Heart right ventricle (tissue), 16 donors: Measurements from ENCODE around the gene METTL21C. TPM values are rescaled to one million over a fixed set of nuclear protein-coding genes. Genes with fewer than 3 reads are reported as not detected.

Experiments used
- ATAC-seq, 8 donors: fragments of 200-7000 bp; cut with Tn5 transposase; one replicate each; pipeline ENCODE4 v1.9.1; 2020; ENCODE audit warnings: mild to moderate bottlenecking in 8 of 8, moderate library complexity in 8 of 8, moderate number of reproducible peaks in 1 of 8
- DNase-seq, 2 donors: peaks; one replicate each; pipeline ENCODE4 v3.0.0-alpha.2; 2020
- H3K27ac ChIP-seq, 10 donors: fragments of 200-600 bp; sonication (generic) in 2 of 10; one replicate each; pipeline versions ENCODE4 v1.5.0 to v1.8.0; 2020 to 2022; ENCODE audit warnings: mild to moderate bottlenecking in 3 of 10
- H3K27me3 ChIP-seq, 7 donors: fragments of 200-600 bp; one replicate each; pipeline ENCODE4 v1.8.0; 2021 to 2022; ENCODE audit warnings: mild to moderate bottlenecking in 2 of 7
- H3K36me3 ChIP-seq, 9 donors: fragments of 200-600 bp; sonication (generic) in 1 of 9; one replicate each; pipeline versions ENCODE4 v1.5.0 to v1.8.0; 2020 to 2022; ENCODE audit warnings: mild to moderate bottlenecking in 2 of 9
- H3K4me1 ChIP-seq, 9 donors: fragments of 200-600 bp; sonication (generic) in 1 of 9; one replicate each; pipeline versions ENCODE4 v1.5.0 to v1.8.0; 2020 to 2022; ENCODE audit warnings: mild to moderate bottlenecking in 4 of 9
- H3K4me3 ChIP-seq, 10 donors: fragments of 200-600 bp; sonication (generic) in 2 of 10; one replicate each; pipeline versions ENCODE4 v1.5.0 to v1.8.0; 2020 to 2022; ENCODE audit warnings: mild to moderate bottlenecking in 7 of 10, moderate library complexity in 2 of 10
- H3K9me3 ChIP-seq, 11 donors: fragments of 200-600 bp in 10 of 11; sonication (generic) in 2 of 11; one replicate each; pipeline versions ENCODE4 v1.5.0 to v1.8.0; 2013 to 2022; ENCODE audit warnings: mild to moderate bottlenecking in 2 of 11, control low read depth in 1 of 11, moderate library complexity in 1 of 11
- WGBS, 2 donors: extraction: QIAGEN DNeasy Blood & Tissue Kit; methylation state at CpG; one replicate each; pipeline ENCODE4 v1.1.7; 2013; ENCODE audit warnings: inconsistent platforms in 1 of 2; 5-methylcytosine and 5-hydroxymethylcytosine counted together
- intact Hi-C, 10 donors: fragments of 100-400 bp; cut with DNase I; formaldehyde crosslinking; loops; one replicate each; pipeline versions ENCODE4 v1.11.1 to v1.14.2; 2022
- polyA plus RNA-seq, 2 donors: library from polyadenylated mRNA; stranded (reverse); fragments of 200-250 nt; gene quantifications; one replicate each; pipeline ENCODE4 v1.2.3, GENCODE V29; 2013
- total RNA-seq, 10 donors: library from RNA; stranded (reverse); fragmentation: NEBNext Ultra II Directional in 3 of 10; extraction: Animal tissue kit (Norgen Biotek cat#: 25700) in 3 of 10; gene quantifications; one replicate each; pipeline versions ENCODE4 v1.2.1 to v1.2.4, GENCODE V29; 2021 to 2023
- TF ChIP-seq, protein P1 (sequence below), 9 donors: fragments of 200-600 bp; sonication (generic) in 2 of 9; IDR thresholded peaks; one replicate each; pipeline versions ENCODE4 v1.5.0 to v1.8.0; 2021 to 2022; ENCODE audit warnings: antibody characterized with exemption in 9 of 9, mild to moderate bottlenecking in 5 of 9, moderate library complexity in 1 of 9
- donor health status: Arrhythmogenic right ventricular cardiomyopathy.
- donor health status: ischemic (EF 13 %, LVEDD 7.1; RV severe dilation, severe dysfunction).
- donor health status: healthy with polysubstance abuse.
- donor health status: DM: no; HTN: yes; CAD: no.
- donor health status: DM: no; HTN: no; CAD: no.
- donor health status: ischemic (EF 25% LVEDD 6.9; RV normal size, moderate dysfunction).
- donor health status: ischemic (EF 25% LVEDD 5.7; RV mildly dilated, moderate dysfunction).
- donor health status: healthy.
- donor health status: DM: yes; HTN: yes; CAD: no.
- donor health status: Ischemic cardiomyopathy.
- donor health status: ischemic (EF 35%, LVEDD 5.7; RV mildly dilated, moderate dysfunction).
- donor health status: nonischemic (EF 11% LVEDD 7.7; RV severe dilation, severe dysfunction).
- donor health status: DM: yes; HTN: yes; CAD: no.
- donor health status: PGD.
- donor health status: ischemic (EF 29% LVEDD 5.4; RV normal size, mild dysfunction).
- donor health status: nonischemic (EF 23%, LVEDD 6.1; RV moderate dilation, normal function).

METTL21C gene
- total and polyA plus RNA-seq, 12 donors: not detected

DNA sequence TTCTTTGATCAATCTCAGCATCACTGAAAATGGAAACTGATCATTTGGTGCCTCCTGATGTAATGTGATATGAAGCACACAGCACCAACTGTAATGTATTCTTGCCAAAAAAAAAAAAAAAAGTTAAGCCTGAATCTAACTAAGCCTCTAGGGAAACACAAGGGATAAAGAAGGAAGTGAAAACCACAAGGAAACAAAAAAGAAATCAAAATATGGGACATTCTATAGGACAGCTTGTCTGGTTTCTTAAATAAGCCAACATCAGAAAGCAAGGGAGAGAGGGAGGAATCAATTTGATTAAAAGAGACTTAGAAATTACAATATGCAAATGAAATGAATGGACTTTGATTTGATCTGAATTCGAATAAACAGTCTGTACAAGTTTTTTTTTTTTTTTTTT is 20.6 kb upstream of the METTL21C start:
- ATAC-seq: no peak
- 50 to 59% methylated on average over 1 of the region's 1 CpG for WGBS, 2 donors

DNA sequence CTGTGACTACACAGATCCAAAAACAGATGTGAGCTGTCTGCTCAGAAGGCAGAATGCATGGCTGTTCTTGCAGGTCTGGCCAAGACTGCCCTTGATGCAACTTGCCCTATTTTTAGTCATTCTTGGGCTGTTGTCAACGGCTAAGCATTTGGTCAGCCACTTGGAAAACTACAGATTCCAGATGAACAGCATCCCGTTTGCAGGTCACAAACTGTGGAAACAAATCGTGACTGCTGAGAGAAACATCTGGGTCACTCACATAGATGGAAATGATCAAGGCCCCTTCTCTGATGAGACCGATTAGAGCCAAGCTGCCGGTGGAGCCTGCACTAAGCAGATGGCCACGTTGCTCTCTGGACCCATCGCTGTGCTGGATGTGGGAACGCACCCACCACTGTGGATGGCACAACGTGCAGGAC is 15.4 kb upstream of the METTL21C start:
- H3K27ac ChIP-seq: no peak overlapping the region
- DNase-seq (no peak), ATAC-seq (peak in 2 of 8 donors; percentile 67 to 76)
- TF ChIP-seq, protein P1, sequence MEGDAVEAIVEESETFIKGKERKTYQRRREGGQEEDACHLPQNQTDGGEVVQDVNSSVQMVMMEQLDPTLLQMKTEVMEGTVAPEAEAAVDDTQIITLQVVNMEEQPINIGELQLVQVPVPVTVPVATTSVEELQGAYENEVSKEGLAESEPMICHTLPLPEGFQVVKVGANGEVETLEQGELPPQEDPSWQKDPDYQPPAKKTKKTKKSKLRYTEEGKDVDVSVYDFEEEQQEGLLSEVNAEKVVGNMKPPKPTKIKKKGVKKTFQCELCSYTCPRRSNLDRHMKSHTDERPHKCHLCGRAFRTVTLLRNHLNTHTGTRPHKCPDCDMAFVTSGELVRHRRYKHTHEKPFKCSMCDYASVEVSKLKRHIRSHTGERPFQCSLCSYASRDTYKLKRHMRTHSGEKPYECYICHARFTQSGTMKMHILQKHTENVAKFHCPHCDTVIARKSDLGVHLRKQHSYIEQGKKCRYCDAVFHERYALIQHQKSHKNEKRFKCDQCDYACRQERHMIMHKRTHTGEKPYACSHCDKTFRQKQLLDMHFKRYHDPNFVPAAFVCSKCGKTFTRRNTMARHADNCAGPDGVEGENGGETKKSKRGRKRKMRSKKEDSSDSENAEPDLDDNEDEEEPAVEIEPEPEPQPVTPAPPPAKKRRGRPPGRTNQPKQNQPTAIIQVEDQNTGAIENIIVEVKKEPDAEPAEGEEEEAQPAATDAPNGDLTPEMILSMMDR (IDR thresholded peaks at IDR 0.05): no peak
- 81 to 86% methylated on average over 9 of the region's 9 CpGs for WGBS, 2 donors
- H3K4me3 ChIP-seq: no peak overlapping the region
- H3K9me3 ChIP-seq: peaks cover 0 to 11% (median 0%) of the 10 kb centered on the region in 11 donors
- H3K36me3 ChIP-seq: no peaks in the 10 kb centered on the region
- H3K4me1 ChIP-seq: peaks cover 0 to 10% (median 0%) of the 10 kb centered on the region in 9 donors
- intact Hi-C loops: no loop called here
- H3K27me3 ChIP-seq: peaks cover 0 to 3% (median 0%) of the 10 kb centered on the region in 7 donors

More for the DNA sequence above, 20.6 kb upstream of the METTL21C start:
- H3K4me3 ChIP-seq: no peak overlapping the region
- TF ChIP-seq, protein P1 (IDR thresholded peaks at IDR 0.05): no peak
- intact Hi-C loops: no loop called here
- H3K27me3 ChIP-seq: peaks cover 0 to 3% (median 0%) of the 10 kb centered on the region in 7 donors
- H3K27ac ChIP-seq: no peak overlapping the region
- peaks cover 0 to 7% (median 0%) of the 10 kb centered on the region in 11 donors for H3K9me3 ChIP-seq
- DNase-seq: no peak
- no peaks in the 10 kb centered on the region for H3K36me3 ChIP-seq
- peaks cover 0 to 6% (median 0%) of the 10 kb centered on the region in 9 donors for H3K4me1 ChIP-seq

DNA sequence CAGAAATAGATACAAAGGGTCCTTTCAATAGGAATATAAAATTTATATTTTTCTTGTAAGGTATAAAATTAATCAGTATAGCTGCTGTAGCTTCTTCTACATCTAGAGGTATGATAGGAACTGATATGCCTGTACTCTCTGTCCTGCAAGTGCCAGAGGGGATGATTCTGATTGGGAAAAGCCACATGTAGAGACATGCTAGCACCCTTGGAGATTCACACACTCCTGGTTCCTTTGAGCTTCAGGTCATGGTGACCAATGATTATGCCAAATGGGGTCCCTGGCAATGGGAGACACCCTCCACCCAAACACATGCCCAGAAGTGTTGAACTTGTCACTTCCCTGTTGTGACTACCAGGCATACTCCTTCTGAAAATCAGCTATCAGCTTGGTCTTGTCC is 14.7 kb upstream of the METTL21C start:
- DNase-seq: no peak
- H3K9me3 ChIP-seq: peaks cover 0 to 11% (median 0%) of the 10 kb centered on the region in 11 donors
- H3K4me3 ChIP-seq: no peak overlapping the region
- H3K27me3 ChIP-seq: peaks cover 0 to 3% (median 0%) of the 10 kb centered on the region in 7 donors
- ATAC-seq: no peak
- peaks cover 0 to 10% (median 0%) of the 10 kb centered on the region in 9 donors for H3K4me1 ChIP-seq
- intact Hi-C loops: no loop called here
- TF ChIP-seq, protein P1 (IDR thresholded peaks at IDR 0.05): no peak
- no peak overlapping the region for H3K27ac ChIP-seq
- H3K36me3 ChIP-seq: no peaks in the 10 kb centered on the region

DNA sequence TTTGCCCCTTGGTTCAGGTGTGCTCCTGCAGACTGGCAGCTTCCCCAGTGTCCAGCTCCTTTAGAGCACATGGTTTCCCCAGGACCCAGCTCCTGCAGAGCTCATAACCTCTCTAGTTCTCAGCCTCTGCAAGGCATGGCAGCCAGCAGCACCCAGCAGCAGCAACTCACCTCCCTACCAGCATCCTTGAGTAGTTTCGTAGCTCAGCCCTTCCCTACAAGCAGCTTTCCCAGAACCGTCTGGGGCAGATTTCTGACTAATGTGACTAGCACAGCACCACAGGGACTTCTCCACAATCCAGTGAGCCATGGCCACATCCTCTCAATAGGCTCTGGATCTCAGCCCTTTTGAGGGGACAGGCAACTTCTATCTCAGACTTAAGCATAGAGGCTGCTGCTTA is 14.1 kb upstream of the METTL21C start:
- Histone ChIP-seq H3K27ac (no peak overlapping the region), H3K36me3 (no peaks in the 10 kb centered on the region), H3K27me3 (peaks cover 0 to 3% (median 0%) of the 10 kb centered on the region in 7 donors), H3K4me1 (peaks cover 0 to 10% (median 0%) of the 10 kb centered on the region in 9 donors), H3K4me3 (no peak overlapping the region), H3K9me3 (peaks cover 0 to 11% (median 0%) of the 10 kb centered on the region in 11 donors)
- WGBS, 2 donors: 89 to 92% methylated on average over 2 of the region's 2 CpGs
- no peak for DNase-seq
- no peak for ATAC-seq
- TF ChIP-seq, protein P1 (IDR thresholded peaks at IDR 0.05): no peak
- intact Hi-C loops: no loop called here
